ENCODE results near the gene A1BG.

Gene A1BG

DNA sequence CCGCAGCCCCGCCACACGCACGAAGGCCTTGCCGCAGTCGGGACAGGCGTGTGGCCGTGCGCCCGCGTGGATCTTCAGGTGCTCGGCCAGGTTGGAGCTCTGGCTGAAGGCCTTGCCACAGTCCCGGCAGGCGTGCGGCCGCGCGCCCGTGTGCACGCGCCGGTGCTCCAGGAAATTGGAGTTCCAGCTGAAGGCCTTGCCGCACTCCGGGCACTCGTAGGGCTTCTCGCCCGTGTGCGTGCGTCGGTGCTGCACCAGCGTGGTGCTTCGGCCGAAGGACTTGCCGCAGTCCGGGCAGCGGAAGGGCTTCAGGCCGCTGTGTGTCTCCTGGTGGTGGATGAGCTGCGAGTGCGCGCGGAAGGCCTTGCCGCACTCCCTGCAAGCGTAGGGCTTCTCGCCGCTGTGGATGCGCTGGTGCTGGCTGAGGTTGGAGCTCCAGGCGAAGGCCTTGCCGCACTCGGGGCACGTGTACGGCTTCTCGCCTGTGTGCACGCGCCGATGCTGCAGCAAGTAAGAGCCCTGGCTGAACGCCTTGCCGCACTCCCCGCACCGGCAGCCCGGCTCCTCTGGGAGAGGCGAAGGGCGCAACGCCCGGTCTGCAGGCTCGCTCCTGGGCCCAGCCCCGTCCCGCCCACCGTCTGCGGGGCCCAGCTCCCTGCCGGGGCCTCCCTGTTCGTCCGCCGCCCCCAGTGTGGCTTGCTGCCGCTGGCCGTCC, 3.6 kb upstream of the A1BG start:
- WGBS (ENCODE audit: insufficient coverage, insufficient read length), result no CpG with 5 or more reads among the region's 75 CpGs
- Histone ChIP-seq H3K4me3 (ENCODE audit: low read length) (no peak overlapping the region), H3K27me3 (ENCODE audit: control insufficient read depth, insufficient read depth, low read length) (no peaks in the 10 kb centered on the region), H3K4me1 (ENCODE audit: control insufficient read depth, insufficient read depth, low read length) (peaks cover 2% of the 10 kb centered on the region; the same call in 1 of the 2 replicates), H3K27ac (ENCODE audit: low read length) (no peak overlapping the region), H3K9me3 (ENCODE audit: control insufficient read depth, insufficient read depth, low read length) (no peaks in the 10 kb centered on the region), H3K36me3 (ENCODE audit: control insufficient read depth, insufficient read depth, low read length) (peaks cover 5% of the 10 kb centered on the region; the same call in 1 of the 2 replicates)
- DNase-seq (ENCODE audit: low read depth, low spot score), result no peak

DNA sequence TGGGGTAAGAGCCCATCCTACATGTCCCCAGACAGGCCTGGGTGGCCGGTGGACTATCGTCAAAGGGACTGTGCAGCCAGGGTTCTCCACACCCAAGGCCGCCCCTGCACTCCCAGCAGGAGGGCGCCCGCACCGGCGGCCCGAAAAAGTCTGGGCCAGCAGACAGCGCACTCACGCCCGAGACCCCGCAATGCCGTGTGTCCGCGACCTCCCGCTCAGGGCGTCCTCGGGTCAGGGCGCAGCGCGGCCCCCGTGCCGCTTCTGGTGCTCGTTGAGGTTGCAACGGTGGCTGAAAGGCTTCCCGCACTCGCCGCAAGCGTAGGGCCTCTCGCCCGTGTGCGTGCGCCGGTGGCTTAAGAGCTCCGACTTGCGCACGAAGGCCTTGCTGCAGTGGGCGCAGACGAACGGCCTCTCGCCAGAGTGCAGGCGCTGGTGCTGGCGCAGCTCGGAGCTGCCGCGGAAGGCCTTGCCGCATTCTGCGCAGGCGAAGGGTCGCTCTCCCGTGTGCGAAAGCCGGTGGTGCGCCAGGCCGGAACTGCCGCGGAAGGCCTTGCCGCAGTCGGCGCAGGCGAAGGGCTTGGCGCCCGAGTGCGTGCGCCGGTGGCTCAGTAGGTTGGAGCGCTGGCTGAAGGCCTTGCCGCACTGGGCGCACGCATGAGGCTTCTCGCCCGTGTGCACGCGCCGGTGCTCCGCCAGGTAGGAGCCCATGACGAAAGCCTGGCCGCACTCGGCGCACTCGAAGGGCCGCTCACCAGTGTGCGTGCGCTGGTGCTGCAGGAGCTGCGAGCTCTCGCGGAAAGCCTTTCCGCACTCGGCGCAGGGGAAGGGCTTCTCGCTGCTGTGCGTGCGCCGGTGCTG, 2.8 kb upstream of the A1BG start:
- Histone ChIP-seq H3K36me3 (ENCODE audit: control insufficient read depth, insufficient read depth, low read length) (peaks cover 5% of the 10 kb centered on the region; the same call in 1 of the 2 replicates), H3K27ac (ENCODE audit: low read length) (no peak overlapping the region), H3K27me3 (ENCODE audit: control insufficient read depth, insufficient read depth, low read length) (no peaks in the 10 kb centered on the region), H3K4me1 (ENCODE audit: control insufficient read depth, insufficient read depth, low read length) (peaks cover 2% of the 10 kb centered on the region; the same call in 1 of the 2 replicates), H3K4me3 (ENCODE audit: low read length) (no peak overlapping the region), H3K9me3 (ENCODE audit: control insufficient read depth, insufficient read depth, low read length) (no peaks in the 10 kb centered on the region)
- no CpG with 5 or more reads among the region's 94 CpGs for WGBS (ENCODE audit: insufficient coverage, insufficient read length)
- DNase-seq (ENCODE audit: low read depth, low spot score), result no peak

DNA sequence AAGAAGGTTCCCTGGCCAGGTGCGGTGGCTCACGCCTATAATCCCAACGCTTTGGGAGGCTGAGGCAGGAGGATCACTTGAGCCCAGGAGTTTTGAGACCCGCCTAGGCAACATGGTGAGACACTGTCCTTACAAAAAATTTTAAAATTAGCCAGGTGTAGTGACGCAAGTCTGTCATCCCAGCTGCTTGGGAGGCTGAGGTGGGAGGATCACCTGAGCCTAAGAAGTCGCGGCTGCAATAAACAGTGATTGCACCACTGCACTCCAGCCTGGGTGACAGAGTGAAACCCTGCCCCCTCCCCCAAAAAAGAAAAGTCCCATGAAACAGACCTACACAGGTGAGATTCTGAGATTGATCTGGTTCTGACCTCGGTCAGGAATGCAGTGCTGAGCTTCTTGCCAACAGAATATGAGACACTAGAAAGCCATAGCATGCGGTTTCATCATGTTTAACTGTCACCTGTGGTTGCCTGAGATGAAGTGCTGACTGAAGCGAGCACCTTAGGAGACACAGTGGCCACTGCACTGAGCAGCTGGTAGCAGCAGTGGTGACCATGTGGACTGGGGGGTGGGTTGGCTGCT, 2.0 kb upstream of the A1BG start:
- no peaks in the 10 kb centered on the region for H3K27me3 ChIP-seq (ENCODE audit: control insufficient read depth, insufficient read depth, low read length)
- WGBS (ENCODE audit: insufficient coverage, insufficient read length), result no CpG with 5 or more reads among the region's 10 CpGs
- DNase-seq (ENCODE audit: low read depth, low spot score), result no peak
- H3K27ac ChIP-seq (ENCODE audit: low read length), result no peak overlapping the region
- H3K4me1 ChIP-seq (ENCODE audit: control insufficient read depth, insufficient read depth, low read length), result peaks cover 2% of the 10 kb centered on the region; the same call in 1 of the 2 replicates
- no peaks in the 10 kb centered on the region for H3K9me3 ChIP-seq (ENCODE audit: control insufficient read depth, insufficient read depth, low read length)
- no peak overlapping the region for H3K4me3 ChIP-seq (ENCODE audit: low read length)
- H3K36me3 ChIP-seq (ENCODE audit: control insufficient read depth, insufficient read depth, low read length), result peaks cover 5% of the 10 kb centered on the region; the same call in 1 of the 2 replicates

DNA sequence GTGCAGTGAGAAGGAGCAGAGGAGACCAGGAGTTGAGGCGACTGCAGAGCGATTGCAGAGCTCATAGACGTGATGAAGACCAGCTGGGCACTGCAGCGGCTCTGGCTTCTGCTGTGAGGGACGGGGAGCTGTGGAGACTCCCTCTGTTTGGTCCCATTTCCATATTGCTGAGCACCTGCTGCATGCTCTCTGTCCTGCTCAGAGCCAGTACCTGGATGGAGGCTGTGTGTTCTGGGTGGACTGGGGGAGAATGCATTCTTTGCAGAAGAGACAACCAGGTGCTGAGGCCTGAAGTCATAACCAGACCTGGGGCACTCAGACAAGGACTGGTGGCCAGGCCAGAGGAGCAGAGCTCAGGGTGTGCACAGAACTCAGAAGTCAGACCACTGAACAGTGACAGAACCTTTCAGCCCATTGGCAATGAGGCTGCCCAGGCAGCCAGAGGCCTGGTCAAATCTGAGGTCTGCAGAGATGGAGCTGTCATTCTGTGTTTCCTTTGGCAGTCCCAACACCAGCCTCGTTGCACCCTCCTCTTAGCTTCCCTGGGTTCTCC, 1.3 kb upstream of the A1BG start:
- peaks cover 5% of the 10 kb centered on the region; the same call in 1 of the 2 replicates for H3K36me3 ChIP-seq (ENCODE audit: control insufficient read depth, insufficient read depth, low read length)
- no peaks in the 10 kb centered on the region for H3K27me3 ChIP-seq (ENCODE audit: control insufficient read depth, insufficient read depth, low read length)
- no peaks in the 10 kb centered on the region for H3K9me3 ChIP-seq (ENCODE audit: control insufficient read depth, insufficient read depth, low read length)
- no peak for DNase-seq (ENCODE audit: low read depth, low spot score)
- H3K4me3 ChIP-seq (ENCODE audit: low read length), result no peak overlapping the region
- no peak overlapping the region for H3K27ac ChIP-seq (ENCODE audit: low read length)
- WGBS (ENCODE audit: insufficient coverage, insufficient read length), result no CpG with 5 or more reads among the region's 6 CpGs
- peaks cover 2% of the 10 kb centered on the region; the same call in 1 of the 2 replicates for H3K4me1 ChIP-seq (ENCODE audit: control insufficient read depth, insufficient read depth, low read length)

DNA sequence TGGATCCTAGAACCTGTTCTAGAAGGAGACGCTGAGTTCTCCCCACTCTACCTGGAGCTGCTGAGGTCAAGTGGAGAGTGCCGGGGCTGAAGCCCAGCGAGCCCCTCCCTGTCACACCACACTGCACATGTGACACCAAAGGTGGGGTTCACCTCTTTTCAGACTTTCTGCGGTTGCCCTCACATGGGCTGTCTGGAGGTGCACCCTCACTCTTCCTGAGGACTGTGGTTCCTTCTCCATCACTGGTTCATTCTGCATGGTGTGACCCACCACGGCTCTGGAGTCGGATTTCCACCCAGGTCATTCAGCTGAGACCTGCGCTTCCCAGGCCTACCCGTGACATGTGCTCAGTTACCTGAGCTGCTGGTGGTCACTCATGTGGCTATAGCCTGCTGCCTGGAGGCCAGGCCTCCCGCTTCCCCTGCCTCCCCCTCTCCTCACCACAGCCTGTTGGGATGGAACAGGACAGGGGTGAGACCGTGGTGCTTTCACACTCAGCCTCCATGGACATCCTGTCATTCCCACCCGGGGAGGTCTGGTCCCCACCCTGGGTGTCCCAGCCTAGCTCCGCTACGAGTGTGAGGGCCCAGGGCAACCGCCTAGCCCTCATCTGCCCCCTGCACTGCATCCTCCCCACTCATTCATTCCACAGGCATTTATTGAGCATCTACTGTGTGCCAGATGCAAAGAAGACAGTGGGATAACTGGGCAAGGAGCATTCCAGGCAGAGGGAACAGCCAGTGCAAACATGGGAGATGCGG, 605 bp upstream of the A1BG start:
- Histone ChIP-seq H3K27me3 (ENCODE audit: control insufficient read depth, insufficient read depth, low read length) (no peaks in the 10 kb centered on the region), H3K9me3 (ENCODE audit: control insufficient read depth, insufficient read depth, low read length) (no peaks in the 10 kb centered on the region), H3K4me3 (ENCODE audit: low read length) (no peak overlapping the region), H3K36me3 (ENCODE audit: control insufficient read depth, insufficient read depth, low read length) (peaks cover 5% of the 10 kb centered on the region; the same call in 1 of the 2 replicates), H3K27ac (ENCODE audit: low read length) (no peak overlapping the region), H3K4me1 (ENCODE audit: control insufficient read depth, insufficient read depth, low read length) (peaks cover 2% of the 10 kb centered on the region; the same call in 1 of the 2 replicates)
- no CpG with 5 or more reads among the region's 15 CpGs for WGBS (ENCODE audit: insufficient coverage, insufficient read length)
- DNase-seq (ENCODE audit: low read depth, low spot score), result no peak

DNA sequence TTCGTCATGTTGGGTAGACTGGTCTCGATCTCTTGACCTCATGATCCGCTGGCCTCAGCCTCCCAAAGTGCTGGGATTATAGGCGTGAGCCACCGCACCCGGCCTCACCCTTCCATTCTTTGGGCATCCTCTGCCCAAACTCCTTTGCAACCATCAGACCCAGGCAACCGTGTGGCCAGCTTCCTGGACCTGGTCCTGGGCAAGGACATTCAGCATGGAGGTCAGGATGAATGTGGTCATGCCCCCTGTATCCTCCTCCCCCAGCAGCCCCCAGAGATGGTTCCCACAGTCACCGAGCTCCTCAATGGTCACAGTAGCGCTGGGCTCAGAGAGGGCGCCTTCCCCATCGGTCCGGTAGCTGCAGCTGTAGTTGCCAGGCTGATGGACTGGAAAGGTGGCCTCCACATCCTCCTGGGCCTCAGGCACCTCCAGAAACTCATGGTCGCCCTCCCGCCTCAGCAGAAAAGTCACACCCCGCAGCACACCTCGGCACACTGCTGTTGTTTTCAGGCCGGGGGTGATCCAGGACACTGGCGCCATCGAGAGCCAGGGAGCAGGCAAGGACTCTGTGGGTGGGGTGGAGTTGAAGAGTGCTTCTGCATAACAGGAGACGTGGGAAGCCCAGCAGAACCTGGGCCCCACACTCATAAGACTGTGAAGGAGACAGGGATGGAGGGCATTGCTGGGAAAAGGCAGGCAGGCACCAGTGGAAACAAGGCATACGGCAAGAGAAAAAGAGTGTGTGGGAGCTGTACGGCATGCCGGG, 1.1 kb downstream of the A1BG start:
- Histone ChIP-seq H3K36me3 (ENCODE audit: control insufficient read depth, insufficient read depth, low read length) (peaks cover 5% of the 10 kb centered on the region; the same call in 1 of the 2 replicates), H3K9me3 (ENCODE audit: control insufficient read depth, insufficient read depth, low read length) (no peaks in the 10 kb centered on the region), H3K27ac (ENCODE audit: low read length) (no peak overlapping the region), H3K27me3 (ENCODE audit: control insufficient read depth, insufficient read depth, low read length) (no peaks in the 10 kb centered on the region; the same call in 1 of the 2 replicates), H3K4me3 (ENCODE audit: low read length) (no peak overlapping the region), H3K4me1 (ENCODE audit: control insufficient read depth, insufficient read depth, low read length) (no peaks in the 10 kb centered on the region)
- no CpG with 5 or more reads among the region's 23 CpGs for WGBS (ENCODE audit: insufficient coverage, insufficient read length)
- DNase-seq (ENCODE audit: low read depth, low spot score), result no peak

DNA sequence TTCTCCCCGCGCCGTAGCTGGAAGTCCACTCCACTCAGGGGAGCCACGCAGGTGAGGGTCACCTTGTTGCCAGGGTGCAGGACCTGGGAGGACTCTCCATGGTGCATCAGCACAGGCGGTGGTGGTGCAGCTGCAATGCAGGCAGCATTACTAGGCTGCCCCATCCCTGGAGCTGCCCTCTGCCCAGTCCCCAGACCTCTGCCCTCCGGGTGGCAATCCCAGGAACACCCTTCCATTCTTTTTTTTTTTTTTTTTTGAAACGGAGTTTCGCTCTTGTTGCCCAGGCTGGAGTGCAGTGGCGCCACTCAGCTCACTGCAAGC, 1.8 kb downstream of the A1BG start:
- Histone ChIP-seq H3K4me1 (ENCODE audit: control insufficient read depth, insufficient read depth, low read length) (no peaks in the 10 kb centered on the region), H3K4me3 (ENCODE audit: low read length) (no peak overlapping the region), H3K27ac (ENCODE audit: low read length) (no peak overlapping the region), H3K27me3 (ENCODE audit: control insufficient read depth, insufficient read depth, low read length) (no peaks in the 10 kb centered on the region; the same call in 1 of the 2 replicates), H3K9me3 (ENCODE audit: control insufficient read depth, insufficient read depth, low read length) (no peaks in the 10 kb centered on the region), H3K36me3 (ENCODE audit: control insufficient read depth, insufficient read depth, low read length) (peaks cover 1% of the 10 kb centered on the region; the same call in 1 of the 2 replicates)
- no CpG with 5 or more reads among the region's 9 CpGs for WGBS (ENCODE audit: insufficient coverage, insufficient read length)
- no peak for DNase-seq (ENCODE audit: low read depth, low spot score)

DNA sequence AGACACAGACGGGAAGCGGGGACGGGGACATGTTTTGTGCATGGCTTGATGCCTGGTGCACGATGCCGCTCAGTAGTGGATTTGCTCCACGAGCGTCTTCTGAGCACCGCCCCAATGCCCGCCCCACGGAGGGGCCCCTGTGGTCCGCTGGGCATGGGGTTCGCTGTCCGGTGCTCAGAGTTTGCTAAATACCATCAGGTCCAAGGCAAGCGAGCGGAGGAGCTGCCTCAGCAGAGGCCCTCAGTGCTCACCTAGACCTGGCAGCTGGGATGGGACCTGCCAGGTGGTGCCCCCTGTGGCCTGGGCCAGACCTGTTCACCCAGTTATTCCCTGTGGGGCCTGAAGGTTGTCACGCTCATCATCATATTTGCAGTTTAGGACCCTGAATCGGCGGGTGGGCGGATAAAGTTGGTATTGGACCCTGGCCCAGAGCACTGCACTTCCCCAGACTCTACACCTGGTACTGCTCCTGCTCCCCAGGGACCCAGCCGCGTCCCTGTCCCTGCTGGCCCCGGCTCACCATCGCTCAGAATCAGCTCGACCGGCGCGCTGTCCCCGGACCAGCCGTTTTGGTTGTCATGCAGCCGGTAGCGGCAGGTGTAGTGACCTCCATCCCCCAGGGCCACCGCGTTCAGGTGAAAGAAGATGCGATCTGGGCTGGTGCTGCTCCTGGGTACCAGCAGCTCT, 2.3 kb downstream of the A1BG start:
- Histone ChIP-seq H3K4me3 (ENCODE audit: low read length) (no peak overlapping the region), H3K27me3 (ENCODE audit: control insufficient read depth, insufficient read depth, low read length) (no peaks in the 10 kb centered on the region; the same call in 1 of the 2 replicates), H3K4me1 (ENCODE audit: control insufficient read depth, insufficient read depth, low read length) (no peaks in the 10 kb centered on the region), H3K36me3 (ENCODE audit: control insufficient read depth, insufficient read depth, low read length) (no peaks in the 10 kb centered on the region; the same call in 1 of the 2 replicates), H3K27ac (ENCODE audit: low read length) (no peak overlapping the region), H3K9me3 (ENCODE audit: control insufficient read depth, insufficient read depth, low read length) (no peaks in the 10 kb centered on the region)
- WGBS (ENCODE audit: insufficient coverage, insufficient read length), result no CpG with 5 or more reads among the region's 34 CpGs
- DNase-seq (ENCODE audit: low read depth, low spot score), result no peak
